ENCODE measurements around the gene RBSN.

DNA sequence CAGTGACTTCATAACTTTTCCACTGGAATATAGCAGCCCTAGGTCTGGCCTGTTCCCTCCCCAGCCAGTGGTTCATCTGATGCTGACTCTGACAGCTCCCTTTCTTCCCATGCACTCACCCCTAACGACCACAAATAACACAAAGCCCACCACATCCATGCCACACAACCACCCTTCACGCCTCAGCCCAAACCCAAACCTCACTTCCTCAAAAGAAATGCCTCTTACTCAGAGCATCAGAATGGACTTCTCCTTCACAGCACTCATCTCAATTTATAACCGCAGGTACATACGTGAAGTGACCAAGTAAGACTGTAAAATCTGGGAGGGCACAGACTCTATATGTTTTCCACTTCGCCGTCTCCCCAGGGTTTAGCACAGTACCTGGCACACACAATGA lies 1.1 kb downstream of the RBSN start:
- TF ChIP-seq, protein P1, sequence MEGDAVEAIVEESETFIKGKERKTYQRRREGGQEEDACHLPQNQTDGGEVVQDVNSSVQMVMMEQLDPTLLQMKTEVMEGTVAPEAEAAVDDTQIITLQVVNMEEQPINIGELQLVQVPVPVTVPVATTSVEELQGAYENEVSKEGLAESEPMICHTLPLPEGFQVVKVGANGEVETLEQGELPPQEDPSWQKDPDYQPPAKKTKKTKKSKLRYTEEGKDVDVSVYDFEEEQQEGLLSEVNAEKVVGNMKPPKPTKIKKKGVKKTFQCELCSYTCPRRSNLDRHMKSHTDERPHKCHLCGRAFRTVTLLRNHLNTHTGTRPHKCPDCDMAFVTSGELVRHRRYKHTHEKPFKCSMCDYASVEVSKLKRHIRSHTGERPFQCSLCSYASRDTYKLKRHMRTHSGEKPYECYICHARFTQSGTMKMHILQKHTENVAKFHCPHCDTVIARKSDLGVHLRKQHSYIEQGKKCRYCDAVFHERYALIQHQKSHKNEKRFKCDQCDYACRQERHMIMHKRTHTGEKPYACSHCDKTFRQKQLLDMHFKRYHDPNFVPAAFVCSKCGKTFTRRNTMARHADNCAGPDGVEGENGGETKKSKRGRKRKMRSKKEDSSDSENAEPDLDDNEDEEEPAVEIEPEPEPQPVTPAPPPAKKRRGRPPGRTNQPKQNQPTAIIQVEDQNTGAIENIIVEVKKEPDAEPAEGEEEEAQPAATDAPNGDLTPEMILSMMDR (IDR thresholded peaks at IDR 0.05), result no peak
- no peak for TF ChIP-seq POLR2A (IDR thresholded peaks at IDR 0.05)
